ENCODE data around the gene WBP2NL.

WBP2NL gene

DNA sequence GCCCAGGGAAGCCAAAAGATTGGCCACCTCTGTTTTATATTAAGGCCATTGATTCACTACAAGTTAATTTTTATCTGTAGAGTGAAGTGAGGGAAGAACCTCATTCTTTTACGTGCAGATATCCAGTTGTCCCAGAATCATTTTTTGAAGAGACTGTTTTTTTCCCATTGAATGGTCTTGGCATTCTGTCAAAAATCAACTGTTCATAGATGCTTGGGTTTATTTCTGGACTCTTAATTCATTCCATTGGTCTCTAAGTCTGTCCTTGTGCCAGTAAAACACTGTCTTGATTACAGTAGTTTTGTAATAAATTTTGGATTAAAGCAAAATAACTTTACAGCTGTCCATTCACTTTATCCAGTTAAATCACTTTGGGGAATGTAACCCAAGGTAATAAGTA, 26.8 kb downstream of the WBP2NL start:
- CTCF ChIA-PET = no interaction called here
- no peak for DNase-seq
- no peaks in the 10 kb centered on the region for H3K36me3 ChIP-seq (ENCODE audit: control insufficient read depth in 4 of 4, insufficient read depth in 4 of 4, low read length in 3 of 4)
- POLR2A ChIA-PET = no interaction called here
- peaks cover 0 to 7% (median 0%) of the 10 kb centered on the region in 4 experiments for H3K4me1 ChIP-seq (ENCODE audit: control extremely low read depth in 1 of 4, control insufficient read depth in 4 of 4, insufficient read depth in 4 of 4, low read length in 3 of 4)
- H3K27me3 ChIP-seq (replicated peaks in 2 of 5; ENCODE audit: control insufficient read depth in 4 of 5, insufficient read depth in 5 of 5, low read length in 4 of 5) = no peaks in the 10 kb centered on the region
- no peak overlapping the region for H3K27ac ChIP-seq (ENCODE audit: insufficient read depth in 1 of 2, low read depth in 1 of 2, low read length in 2 of 2, poor library complexity in 1 of 2, severe bottlenecking in 2 of 2)
- H3K4me3 ChIP-seq (ENCODE audit: control insufficient read depth in 1 of 7, extremely low read depth in 1 of 7, insufficient read depth in 4 of 7, low read depth in 2 of 7, low read length in 6 of 7) = no peak overlapping the region
- no peaks in the 10 kb centered on the region for H3K9me3 ChIP-seq (ENCODE audit: control extremely low read depth in 1 of 5, control insufficient read depth in 4 of 5, insufficient read depth in 2 of 5, low read depth in 1 of 5, low read length in 4 of 5)
- WGBS (ENCODE audit: insufficient coverage) = no CpG with 5 or more reads among the region's 1 CpG

DNA sequence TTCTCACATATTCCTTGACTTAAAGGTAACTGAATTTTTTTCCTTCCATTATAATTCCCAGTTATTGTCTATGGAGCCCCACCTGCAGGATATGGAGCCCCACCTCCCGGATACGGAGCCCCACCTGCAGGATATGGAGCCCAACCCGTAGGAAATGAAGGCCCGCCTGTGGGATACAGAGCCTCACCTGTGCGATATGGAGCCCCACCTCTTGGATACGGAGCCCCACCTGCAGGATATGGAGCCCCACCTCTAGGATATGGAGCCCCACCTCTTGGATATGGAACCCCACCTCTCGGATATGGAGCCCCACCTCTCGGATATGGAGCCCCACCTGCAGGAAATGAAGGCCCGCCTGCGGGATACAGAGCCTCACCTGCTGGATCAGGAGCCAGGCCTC, 28.1 kb downstream of the WBP2NL start:
- Histone ChIP-seq H3K4me3 (ENCODE audit: control insufficient read depth in 1 of 7, extremely low read depth in 1 of 7, insufficient read depth in 4 of 7, low read depth in 2 of 7, low read length in 6 of 7) (no peak overlapping the region), H3K9me3 (ENCODE audit: control extremely low read depth in 1 of 5, control insufficient read depth in 4 of 5, insufficient read depth in 2 of 5, low read depth in 1 of 5, low read length in 4 of 5) (peaks cover 0 to 1% (median 0%) of the 10 kb centered on the region in 5 experiments), H3K27me3 (replicated peaks in 2 of 5; ENCODE audit: control insufficient read depth in 4 of 5, insufficient read depth in 5 of 5, low read length in 4 of 5) (no peaks in the 10 kb centered on the region), H3K4me1 (ENCODE audit: control extremely low read depth in 1 of 4, control insufficient read depth in 4 of 4, insufficient read depth in 4 of 4, low read length in 3 of 4) (peaks cover 0 to 7% (median 0%) of the 10 kb centered on the region in 4 experiments), H3K36me3 (ENCODE audit: control insufficient read depth in 4 of 4, insufficient read depth in 4 of 4, low read length in 3 of 4) (no peaks in the 10 kb centered on the region), H3K27ac (ENCODE audit: insufficient read depth in 1 of 2, low read depth in 1 of 2, low read length in 2 of 2, poor library complexity in 1 of 2, severe bottlenecking in 2 of 2) (no peak overlapping the region)
- DNase-seq = no peak
- WGBS (ENCODE audit: insufficient coverage) = 95% methylated on average over 10 of the region's 10 CpGs
- POLR2A ChIA-PET = no interaction called here
- CTCF ChIA-PET = no interaction called here

DNA sequence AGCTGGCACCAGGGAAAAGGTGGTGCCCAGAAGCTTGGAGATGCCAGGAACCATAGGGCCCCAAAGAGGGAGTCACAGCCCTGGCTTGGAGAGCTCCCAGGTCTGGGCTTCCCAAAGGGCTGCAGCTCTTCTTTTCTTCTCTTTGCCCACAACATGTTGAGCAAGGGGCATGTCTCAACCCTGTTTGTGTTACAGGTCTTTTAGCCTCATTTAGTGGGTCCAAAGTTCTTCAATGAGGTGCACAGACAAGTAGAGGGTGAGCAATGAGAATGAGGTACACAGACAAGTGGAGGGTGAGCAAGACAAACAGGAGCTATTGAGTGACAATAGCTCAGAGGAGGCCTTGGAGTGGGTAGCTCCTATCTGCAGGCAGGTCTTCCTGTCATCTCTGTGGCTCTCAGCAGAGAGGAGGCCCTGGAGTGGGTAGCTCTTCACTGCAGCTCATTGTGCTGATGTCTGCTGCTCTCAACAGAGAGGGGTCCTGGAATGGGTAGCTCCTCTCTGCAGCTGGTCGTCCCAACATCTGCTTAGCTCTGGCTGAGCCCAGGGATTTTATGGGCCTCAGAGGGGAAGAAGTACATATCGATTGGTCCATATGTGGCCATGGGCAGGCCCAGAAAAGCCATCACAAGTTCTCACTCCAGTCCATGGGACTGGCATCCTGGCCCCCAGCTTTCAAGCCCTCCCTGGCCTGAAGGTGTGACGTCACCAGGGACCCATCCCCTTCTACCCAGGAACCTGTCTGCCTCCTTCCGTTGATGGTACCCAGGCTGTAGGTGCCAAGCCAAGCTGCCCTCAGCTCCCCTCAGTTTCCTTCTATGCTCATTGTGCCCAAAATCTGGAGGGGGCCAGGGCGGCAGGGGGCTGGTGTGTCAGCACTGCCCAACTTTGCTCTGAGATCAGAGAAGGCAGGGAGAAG, 34.9 kb downstream of the WBP2NL start:
- Histone ChIP-seq H3K36me3 (ENCODE audit: control insufficient read depth in 4 of 4, insufficient read depth in 4 of 4, low read length in 3 of 4) (peaks cover 0 to 1% (median 0%) of the 10 kb centered on the region in 4 experiments), H3K4me3 (ENCODE audit: control insufficient read depth in 1 of 7, extremely low read depth in 1 of 7, insufficient read depth in 4 of 7, low read depth in 2 of 7, low read length in 6 of 7) (no peak overlapping the region), H3K27me3 (replicated peaks in 2 of 5; ENCODE audit: control insufficient read depth in 4 of 5, insufficient read depth in 5 of 5, low read length in 4 of 5) (no peaks in the 10 kb centered on the region), H3K4me1 (ENCODE audit: control extremely low read depth in 1 of 4, control insufficient read depth in 4 of 4, insufficient read depth in 4 of 4, low read length in 3 of 4) (peaks cover 0 to 5% (median 2%) of the 10 kb centered on the region in 4 experiments), H3K9me3 (ENCODE audit: control extremely low read depth in 1 of 5, control insufficient read depth in 4 of 5, insufficient read depth in 2 of 5, low read depth in 1 of 5, low read length in 4 of 5) (peaks cover 0 to 12% (median 11%) of the 10 kb centered on the region in 5 experiments), H3K27ac (ENCODE audit: insufficient read depth in 1 of 2, low read depth in 1 of 2, low read length in 2 of 2, poor library complexity in 1 of 2, severe bottlenecking in 2 of 2) (no peak overlapping the region)
- ChIA-PET POLR2A (no interaction called here), CTCF (no interaction called here)
- DNase-seq = no peak
- 100% methylated on average over 4 of the region's 5 CpGs for WGBS (ENCODE audit: insufficient coverage)

DNA sequence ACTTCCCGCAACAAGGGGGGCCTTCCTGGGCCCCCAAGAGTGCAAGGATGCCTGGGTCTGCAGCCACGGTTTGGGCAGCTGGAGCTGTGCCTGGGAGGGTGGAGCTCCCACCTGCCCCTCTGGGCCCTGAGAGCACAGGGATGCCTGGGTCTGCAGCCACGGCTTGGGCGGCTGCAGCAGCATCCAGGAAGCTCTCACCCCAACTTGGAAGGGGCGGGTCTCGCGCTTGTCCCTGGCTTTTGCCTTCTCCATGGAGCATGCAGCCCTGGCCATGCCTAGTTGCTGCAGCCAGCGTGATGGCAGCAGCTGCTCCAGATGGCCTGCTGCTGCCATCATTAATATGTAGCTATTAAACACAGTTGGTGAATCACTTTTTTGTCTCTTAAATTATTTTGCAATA, 36.7 kb downstream of the WBP2NL start:
- Histone ChIP-seq H3K4me3 (ENCODE audit: control insufficient read depth in 1 of 7, extremely low read depth in 1 of 7, insufficient read depth in 4 of 7, low read depth in 2 of 7, low read length in 6 of 7) (no peak overlapping the region), H3K27me3 (replicated peaks in 2 of 5; ENCODE audit: control insufficient read depth in 4 of 5, insufficient read depth in 5 of 5, low read length in 4 of 5) (no peaks in the 10 kb centered on the region), H3K36me3 (ENCODE audit: control insufficient read depth in 4 of 4, insufficient read depth in 4 of 4, low read length in 3 of 4) (peaks cover 0 to 1% (median 0%) of the 10 kb centered on the region in 4 experiments), H3K9me3 (ENCODE audit: control extremely low read depth in 1 of 5, control insufficient read depth in 4 of 5, insufficient read depth in 2 of 5, low read depth in 1 of 5, low read length in 4 of 5) (peaks cover 0 to 12% (median 11%) of the 10 kb centered on the region in 5 experiments), H3K27ac (ENCODE audit: insufficient read depth in 1 of 2, low read depth in 1 of 2, low read length in 2 of 2, poor library complexity in 1 of 2, severe bottlenecking in 2 of 2) (no peak overlapping the region), H3K4me1 (ENCODE audit: control extremely low read depth in 1 of 4, control insufficient read depth in 4 of 4, insufficient read depth in 4 of 4, low read length in 3 of 4) (peaks cover 0 to 8% (median 2%) of the 10 kb centered on the region in 4 experiments)
- CTCF ChIA-PET = interaction anchor here (0.8 kb wide), 1 partner anchor 10 kb away, joined by 3 read pairs; no protein-coding TSS in a partner anchor
- no peak for DNase-seq
- POLR2A ChIA-PET = no interaction called here
- 88% methylated on average over 6 of the region's 8 CpGs for WGBS (ENCODE audit: insufficient coverage)

DNA sequence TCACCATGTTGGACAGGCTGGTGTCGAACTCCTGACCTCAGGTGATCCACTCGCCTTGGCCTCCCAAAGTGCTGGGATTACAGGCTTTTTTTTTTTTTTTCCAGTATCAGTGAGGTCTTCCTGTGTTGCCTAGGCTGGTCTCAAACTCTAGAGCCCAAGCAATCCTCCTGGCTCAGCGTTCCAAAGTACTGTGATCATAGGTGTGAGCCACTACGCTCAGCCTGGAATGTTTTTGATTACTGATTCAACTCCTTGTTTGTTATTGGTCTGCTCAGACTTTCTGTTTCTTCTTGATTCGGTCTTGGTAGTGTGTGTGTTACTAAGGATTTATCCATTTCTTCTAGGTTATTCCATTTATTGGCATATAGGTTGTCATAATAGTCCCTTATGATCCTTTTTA, 40.7 kb downstream of the WBP2NL start:
- Histone ChIP-seq H3K27ac (ENCODE audit: insufficient read depth in 1 of 2, low read depth in 1 of 2, low read length in 2 of 2, poor library complexity in 1 of 2, severe bottlenecking in 2 of 2) (no peak overlapping the region), H3K36me3 (ENCODE audit: control insufficient read depth in 4 of 4, insufficient read depth in 4 of 4, low read length in 3 of 4) (peaks cover 0 to 5% (median 0%) of the 10 kb centered on the region in 4 experiments), H3K4me1 (ENCODE audit: control extremely low read depth in 1 of 4, control insufficient read depth in 4 of 4, insufficient read depth in 4 of 4, low read length in 3 of 4) (peaks cover 0 to 8% (median 2%) of the 10 kb centered on the region in 4 experiments), H3K9me3 (ENCODE audit: control extremely low read depth in 1 of 5, control insufficient read depth in 4 of 5, insufficient read depth in 2 of 5, low read depth in 1 of 5, low read length in 4 of 5) (peaks cover 3 to 20% (median 9%) of the 10 kb centered on the region in 5 experiments), H3K4me3 (ENCODE audit: control insufficient read depth in 1 of 7, extremely low read depth in 1 of 7, insufficient read depth in 4 of 7, low read depth in 2 of 7, low read length in 6 of 7) (no peak overlapping the region), H3K27me3 (replicated peaks in 2 of 5; ENCODE audit: control insufficient read depth in 4 of 5, insufficient read depth in 5 of 5, low read length in 4 of 5) (no peaks in the 10 kb centered on the region)
- WGBS (ENCODE audit: insufficient coverage) = 93% methylated on average over 3 of the region's 5 CpGs
- DNase-seq = no peak
- POLR2A ChIA-PET = no interaction called here
- CTCF ChIA-PET = interaction anchor here (1.0 kb wide), 1 partner anchor 15 kb away, joined by 3 read pairs; no protein-coding TSS in a partner anchor

DNA sequence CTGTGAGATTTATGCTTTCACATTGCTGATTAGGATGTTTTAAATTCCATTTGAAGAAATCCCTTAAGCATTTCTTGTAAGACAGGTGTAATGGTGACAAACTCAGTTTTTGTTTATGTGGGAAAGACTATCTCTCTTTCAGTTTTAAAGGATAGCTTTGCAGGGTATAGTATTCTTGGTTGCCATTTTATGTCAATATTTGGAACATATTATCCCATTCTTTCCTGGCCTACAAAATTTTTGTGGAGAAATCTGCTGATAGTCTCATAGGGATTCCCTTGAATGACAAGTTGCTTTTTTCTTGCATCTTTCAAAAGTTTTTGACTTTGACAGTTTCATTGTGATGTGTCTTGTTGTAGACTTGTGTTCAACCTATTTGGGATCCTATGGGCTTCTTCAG, 43.2 kb downstream of the WBP2NL start:
- peaks cover 3 to 20% (median 9%) of the 10 kb centered on the region in 5 experiments for H3K9me3 ChIP-seq (ENCODE audit: control extremely low read depth in 1 of 5, control insufficient read depth in 4 of 5, insufficient read depth in 2 of 5, low read depth in 1 of 5, low read length in 4 of 5)
- POLR2A ChIA-PET = no interaction called here
- DNase-seq = no peak
- no peaks in the 10 kb centered on the region for H3K27me3 ChIP-seq (replicated peaks in 2 of 5; ENCODE audit: control insufficient read depth in 4 of 5, insufficient read depth in 5 of 5, low read length in 4 of 5)
- no peak overlapping the region for H3K4me3 ChIP-seq (ENCODE audit: control insufficient read depth in 1 of 7, extremely low read depth in 1 of 7, insufficient read depth in 4 of 7, low read depth in 2 of 7, low read length in 6 of 7)
- CTCF ChIA-PET = no interaction called here
- peaks cover 0 to 8% (median 2%) of the 10 kb centered on the region in 4 experiments for H3K4me1 ChIP-seq (ENCODE audit: control extremely low read depth in 1 of 4, control insufficient read depth in 4 of 4, insufficient read depth in 4 of 4, low read length in 3 of 4)
- H3K36me3 ChIP-seq (ENCODE audit: control insufficient read depth in 4 of 4, insufficient read depth in 4 of 4, low read length in 3 of 4) = peaks cover 0 to 5% (median 0%) of the 10 kb centered on the region in 4 experiments
- no peak overlapping the region for H3K27ac ChIP-seq (ENCODE audit: insufficient read depth in 1 of 2, low read depth in 1 of 2, low read length in 2 of 2, poor library complexity in 1 of 2, severe bottlenecking in 2 of 2)

DNA sequence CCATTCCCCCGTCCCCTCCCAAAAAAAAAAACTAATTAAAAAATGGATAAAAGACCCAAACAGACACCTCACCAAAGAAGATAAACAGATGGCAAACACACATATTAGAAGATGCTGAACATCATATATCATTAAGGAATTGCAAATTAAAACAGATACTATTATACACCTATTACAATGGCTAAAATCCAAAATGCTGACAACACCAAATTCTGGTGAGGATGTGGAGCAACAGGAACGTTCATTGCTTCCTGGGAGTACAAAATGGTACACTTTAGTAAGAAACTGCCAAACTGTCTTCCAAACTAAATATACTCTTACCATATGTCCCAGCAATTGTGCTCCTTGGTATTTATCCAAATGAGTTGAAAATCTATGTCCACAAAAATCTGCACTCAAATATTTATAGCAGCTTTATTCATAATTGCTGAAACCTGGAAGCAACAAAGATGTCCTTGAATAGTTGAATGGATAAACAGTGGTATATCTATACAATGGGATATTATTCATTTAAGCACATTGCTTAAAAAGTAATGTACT, 52.1 kb downstream of the WBP2NL start:
- DNase-seq = no peak
- ChIA-PET CTCF (interaction anchor here (1.4 kb wide), 1 partner anchor 15 kb away, joined by 3 read pairs; no protein-coding TSS in a partner anchor), POLR2A (no interaction called here)
- H3K4me3 ChIP-seq (ENCODE audit: control insufficient read depth in 1 of 7, extremely low read depth in 1 of 7, insufficient read depth in 4 of 7, low read depth in 2 of 7, low read length in 6 of 7) = no peak overlapping the region
- H3K27ac ChIP-seq (ENCODE audit: insufficient read depth in 1 of 2, low read depth in 1 of 2, low read length in 2 of 2, poor library complexity in 1 of 2, severe bottlenecking in 2 of 2) = no peak overlapping the region
- no peaks in the 10 kb centered on the region for H3K9me3 ChIP-seq (ENCODE audit: control extremely low read depth in 1 of 5, control insufficient read depth in 4 of 5, insufficient read depth in 2 of 5, low read depth in 1 of 5, low read length in 4 of 5)
- H3K36me3 ChIP-seq (ENCODE audit: control insufficient read depth in 4 of 4, insufficient read depth in 4 of 4, low read length in 3 of 4) = no peaks in the 10 kb centered on the region
- 100% methylated on average over 1 of the region's 2 CpGs for WGBS (ENCODE audit: insufficient coverage)
- no peaks in the 10 kb centered on the region for H3K27me3 ChIP-seq (replicated peaks in 2 of 5; ENCODE audit: control insufficient read depth in 4 of 5, insufficient read depth in 5 of 5, low read length in 4 of 5)
- H3K4me1 ChIP-seq (ENCODE audit: control extremely low read depth in 1 of 4, control insufficient read depth in 4 of 4, insufficient read depth in 4 of 4, low read length in 3 of 4) = no peaks in the 10 kb centered on the region
